Osteocyte (in vitro differentiated cells): ENCODE results near the gene PLEKHN1. TPM values are rescaled to one million over a fixed set of nuclear protein-coding genes. Genes with fewer than 3 reads are reported as not detected.

Experiments used
- DNase-seq: peaks from one replicate; pipeline ENCODE4 v3.0.0; 2021; ENCODE audit warnings: mixed read lengths; ENCODE audit not compliant: unreplicated experiment; ENCODE audit errors: extremely low spot score
- H3K27ac Mint-ChIP-seq: one replicate; pipeline ENCODE4 v1.8.0; 2021; ENCODE audit warnings: mild to moderate bottlenecking, mixed read lengths; ENCODE audit not compliant: unreplicated experiment
- H3K27me3 Mint-ChIP-seq: one replicate; pipeline ENCODE4 v1.8.0; 2021; ENCODE audit warnings: mixed read lengths; ENCODE audit not compliant: unreplicated experiment
- H3K36me3 Mint-ChIP-seq: one replicate; pipeline ENCODE4 v1.8.0; 2021; ENCODE audit warnings: mixed read lengths; ENCODE audit not compliant: unreplicated experiment
- H3K4me1 Mint-ChIP-seq: one replicate; pipeline ENCODE4 v1.8.0; 2021; ENCODE audit warnings: mixed read lengths; ENCODE audit not compliant: unreplicated experiment
- H3K4me3 Mint-ChIP-seq: one replicate; pipeline ENCODE4 v1.8.0; 2021; ENCODE audit warnings: mild to moderate bottlenecking, moderate library complexity, mixed read lengths; ENCODE audit not compliant: unreplicated experiment
- H3K9me3 Mint-ChIP-seq: one replicate; pipeline ENCODE4 v1.8.0; 2021; ENCODE audit warnings: mixed read lengths; ENCODE audit not compliant: unreplicated experiment
- total RNA-seq: library from RNA; stranded (reverse); gene quantifications from 2 replicates; pipeline ENCODE4 v1.2.1, GENCODE V29; 2021
- TF ChIP-seq, protein P1 (sequence below): fragments of 200-600 bp; sonication (generic); IDR thresholded peaks from 2 replicates; pipeline ENCODE4 v1.5.0; 2021; ENCODE audit warnings: antibody characterized with exemption, mild to moderate bottlenecking, moderate library complexity

PLEKHN1 gene
- total RNA-seq, 1 donor from 2014 or later, result 0.21 TPM

DNA sequence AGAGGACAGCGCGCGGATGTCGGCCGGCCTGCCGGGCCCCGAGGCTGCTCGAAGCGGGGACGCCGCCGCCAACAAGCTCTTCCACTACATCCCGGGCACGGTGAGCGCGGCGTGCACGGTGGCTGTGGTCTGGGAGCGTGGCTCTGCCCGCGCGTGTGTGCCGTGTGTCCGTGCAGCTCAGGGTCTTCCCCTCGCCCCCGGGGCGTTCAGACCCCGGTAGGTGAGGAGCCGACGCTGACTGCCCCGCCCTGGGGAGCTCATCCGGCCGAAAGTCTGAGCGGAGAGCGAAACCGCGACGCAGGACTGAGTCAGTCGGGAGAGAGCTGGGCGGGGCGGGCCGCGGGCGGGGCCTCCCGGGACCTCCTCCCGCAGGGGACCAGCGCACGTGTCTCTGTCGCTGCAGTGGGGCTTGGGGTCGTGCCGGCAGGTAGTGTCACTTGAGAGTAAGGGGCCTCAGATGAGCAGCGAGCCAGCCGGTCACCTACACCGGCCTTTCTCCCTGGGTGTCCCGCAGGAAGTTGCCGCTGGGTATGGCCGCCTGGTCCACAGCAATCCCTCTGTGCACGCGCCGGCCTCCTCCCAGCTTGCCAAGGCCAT lies 520 bp downstream of the PLEKHN1 start:
- no peak for DNase-seq
- Mint-ChIP-seq H3K9me3 (no peaks in the 10 kb centered on the region), H3K36me3 (peaks cover 2% of the 10 kb centered on the region), H3K4me1 (no peaks in the 10 kb centered on the region), H3K27ac (no peak overlapping the region), H3K27me3 (no peaks in the 10 kb centered on the region), H3K4me3 (peak overlapping the region; percentile 75)
- TF ChIP-seq, protein P1, sequence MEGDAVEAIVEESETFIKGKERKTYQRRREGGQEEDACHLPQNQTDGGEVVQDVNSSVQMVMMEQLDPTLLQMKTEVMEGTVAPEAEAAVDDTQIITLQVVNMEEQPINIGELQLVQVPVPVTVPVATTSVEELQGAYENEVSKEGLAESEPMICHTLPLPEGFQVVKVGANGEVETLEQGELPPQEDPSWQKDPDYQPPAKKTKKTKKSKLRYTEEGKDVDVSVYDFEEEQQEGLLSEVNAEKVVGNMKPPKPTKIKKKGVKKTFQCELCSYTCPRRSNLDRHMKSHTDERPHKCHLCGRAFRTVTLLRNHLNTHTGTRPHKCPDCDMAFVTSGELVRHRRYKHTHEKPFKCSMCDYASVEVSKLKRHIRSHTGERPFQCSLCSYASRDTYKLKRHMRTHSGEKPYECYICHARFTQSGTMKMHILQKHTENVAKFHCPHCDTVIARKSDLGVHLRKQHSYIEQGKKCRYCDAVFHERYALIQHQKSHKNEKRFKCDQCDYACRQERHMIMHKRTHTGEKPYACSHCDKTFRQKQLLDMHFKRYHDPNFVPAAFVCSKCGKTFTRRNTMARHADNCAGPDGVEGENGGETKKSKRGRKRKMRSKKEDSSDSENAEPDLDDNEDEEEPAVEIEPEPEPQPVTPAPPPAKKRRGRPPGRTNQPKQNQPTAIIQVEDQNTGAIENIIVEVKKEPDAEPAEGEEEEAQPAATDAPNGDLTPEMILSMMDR, result no peak

DNA sequence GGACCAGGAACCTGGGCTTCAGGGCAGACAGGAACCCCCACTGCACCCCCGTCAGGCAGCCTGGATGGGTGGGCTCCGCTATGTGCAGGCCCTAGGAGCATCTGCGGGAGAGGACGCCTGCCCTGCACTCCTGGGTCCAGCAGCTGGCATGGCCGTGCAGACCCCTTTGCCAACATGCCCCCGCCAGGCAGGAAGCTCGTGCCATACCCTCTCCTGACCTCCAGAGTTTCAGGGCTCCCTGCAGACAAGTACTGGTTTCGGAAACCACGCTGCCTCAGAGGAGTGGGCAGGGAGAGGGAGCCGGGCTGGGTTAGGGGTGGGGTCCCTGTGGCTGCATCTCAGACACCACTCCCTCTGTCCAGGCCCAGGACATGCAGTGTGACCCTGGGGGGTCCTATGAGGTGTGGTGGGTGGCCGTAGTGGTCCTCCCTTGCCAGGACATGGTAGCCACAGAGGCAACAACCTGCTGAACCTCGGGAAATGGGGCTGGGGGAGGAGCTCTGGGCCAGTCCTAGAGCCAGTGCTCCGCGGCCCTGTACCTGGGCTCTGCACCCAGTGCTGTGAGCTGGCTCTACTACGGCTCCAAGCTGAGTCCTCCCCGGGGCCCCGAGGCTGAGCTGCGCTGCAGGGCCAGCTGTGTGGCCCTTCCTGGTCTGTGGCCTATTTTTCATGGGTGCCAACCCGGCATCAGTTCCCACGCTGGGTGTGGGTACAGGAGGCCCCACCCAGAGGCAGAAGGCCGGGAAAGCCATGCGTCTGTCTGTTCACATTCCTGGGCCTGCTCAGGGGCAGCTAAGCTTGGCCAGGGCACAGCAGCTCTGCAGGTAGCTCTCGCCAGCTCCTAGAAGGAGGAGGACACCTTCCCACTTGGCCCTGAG lies 1.4 kb downstream of the PLEKHN1 start:
- DNase-seq, result no peak
- peaks cover 2% of the 10 kb centered on the region for H3K36me3 Mint-ChIP-seq
- H3K27ac Mint-ChIP-seq, result no peak overlapping the region
- H3K9me3 Mint-ChIP-seq, result no peaks in the 10 kb centered on the region
- TF ChIP-seq, protein P1, result no peak
- no peak overlapping the region for H3K4me3 Mint-ChIP-seq
- no peaks in the 10 kb centered on the region for H3K4me1 Mint-ChIP-seq
- no peaks in the 10 kb centered on the region for H3K27me3 Mint-ChIP-seq

DNA sequence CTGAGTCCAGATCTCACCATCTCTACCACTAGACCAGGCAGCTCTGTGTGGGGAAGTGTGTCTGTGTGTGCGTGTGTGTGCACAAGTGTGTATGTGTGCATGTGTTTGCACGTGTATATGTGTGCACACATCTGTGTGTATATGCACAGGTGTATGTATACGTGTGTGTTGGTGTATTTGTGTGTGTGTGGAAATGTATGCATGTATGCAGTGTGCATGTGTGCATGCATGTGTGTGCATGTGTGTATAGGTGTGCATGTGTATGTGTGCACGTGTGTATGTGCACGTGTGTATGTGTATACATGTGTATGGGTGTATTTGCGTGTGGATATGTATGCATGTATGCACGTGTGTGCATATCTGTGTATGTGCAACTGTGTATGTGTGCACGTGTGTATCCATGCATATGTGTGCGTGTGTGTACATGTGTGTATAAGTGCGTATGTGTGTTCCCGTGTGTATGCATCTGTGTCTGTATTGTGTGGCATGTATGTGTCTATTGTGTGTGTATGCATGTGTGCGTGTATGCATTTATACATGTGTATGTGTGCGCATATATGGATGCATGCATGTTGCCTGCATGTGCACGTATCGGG lies 3.1 kb downstream of the PLEKHN1 start:
- H3K36me3 Mint-ChIP-seq, result no peaks in the 10 kb centered on the region
- no peak overlapping the region for H3K27ac Mint-ChIP-seq
- no peak for DNase-seq
- no peaks in the 10 kb centered on the region for H3K4me1 Mint-ChIP-seq
- no peak overlapping the region for H3K4me3 Mint-ChIP-seq
- TF ChIP-seq, protein P1, result no peak
- H3K9me3 Mint-ChIP-seq, result no peaks in the 10 kb centered on the region
- H3K27me3 Mint-ChIP-seq, result no peaks in the 10 kb centered on the region

DNA sequence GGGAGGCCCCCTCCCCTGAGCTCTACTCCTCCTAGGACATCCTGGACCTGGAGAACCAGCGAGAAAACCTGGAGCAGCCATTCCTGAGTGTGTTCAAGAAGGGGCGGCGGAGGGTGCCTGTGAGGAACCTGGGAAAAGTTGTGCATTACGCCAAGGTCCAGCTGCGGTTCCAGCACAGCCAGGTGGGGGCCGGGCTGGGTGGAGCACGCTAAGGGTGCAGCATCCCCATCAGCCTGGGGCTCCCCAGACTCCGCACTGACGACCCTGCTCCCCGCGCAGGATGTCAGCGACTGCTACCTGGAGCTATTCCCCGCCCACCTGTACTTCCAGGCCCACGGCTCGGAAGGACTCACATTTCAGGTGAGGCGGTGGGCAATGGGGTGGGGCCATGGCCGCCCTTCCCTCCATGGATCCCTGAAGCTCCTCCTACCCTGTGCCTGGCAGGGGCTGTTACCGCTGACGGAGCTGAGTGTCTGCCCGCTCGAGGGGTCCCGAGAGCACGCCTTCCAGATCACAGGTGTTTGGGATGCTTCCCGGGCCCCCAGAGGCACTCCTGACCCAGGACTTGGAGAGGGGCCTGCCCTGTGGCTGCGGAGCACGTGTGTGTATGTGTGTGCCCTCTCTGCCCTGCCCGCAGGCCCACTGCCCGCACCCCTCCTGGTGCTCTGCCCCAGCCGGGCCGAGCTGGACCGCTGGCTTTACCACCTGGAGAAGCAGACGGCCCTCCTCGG lies 4.1 kb downstream of the PLEKHN1 start:
- TF ChIP-seq, protein P1, result no peak
- Mint-ChIP-seq H3K4me1 (no peaks in the 10 kb centered on the region), H3K4me3 (no peak overlapping the region), H3K27me3 (no peaks in the 10 kb centered on the region), H3K9me3 (no peaks in the 10 kb centered on the region), H3K27ac (no peak overlapping the region), H3K36me3 (no peaks in the 10 kb centered on the region)
- DNase-seq, result no peak
